Smooth muscle cell (in vitro differentiated cells): ENCODE measurements around the gene DSCAML1. TPM values are rescaled to one million over a fixed set of nuclear protein-coding genes. Genes with fewer than 3 reads are reported as not detected.

Source experiments
- DNase-seq: peaks from one replicate; lab custom pipeline; 2025; ENCODE audit not compliant: unreplicated experiment; lab: John Stamatoyannopoulos, UW
- H2AFZ ChIP-seq: fragments of 200-600 bp; sonication (generic); 2 replicates; pipeline ENCODE4 v1.6.0; 2016; ENCODE audit warnings: antibody characterized with exemption, low read depth, mild to moderate bottlenecking
- H3F3A ChIP-seq: fragments of 200-600 bp; sonication (generic); 2 replicates; pipeline ENCODE4 v1.6.0; 2017; ENCODE audit warnings: antibody characterized with exemption, low read depth
- H3K27ac ChIP-seq: fragments of 200-600 bp; sonication (generic); 2 replicates; pipeline ENCODE4 v1.5.1; 2016; ENCODE audit warnings: low read depth, mild to moderate bottlenecking
- H3K27me3 ChIP-seq: fragments of 200-600 bp; sonication (generic); 2 replicates; pipeline ENCODE4 v1.6.1; 2016; ENCODE audit warnings: low read depth, mild to moderate bottlenecking
- H3K36me3 ChIP-seq: fragments of 200-600 bp; sonication (generic); 2 replicates; pipeline ENCODE4 v1.5.1; 2016; ENCODE audit warnings: low read depth
- H3K4me1 ChIP-seq: fragments of 200-600 bp; sonication (generic); 2 replicates; pipeline ENCODE4 v1.5.1; 2016; ENCODE audit warnings: low read depth
- H3K4me2 ChIP-seq: fragments of 200-600 bp; sonication (generic); 2 replicates; pipeline ENCODE4 v1.6.0; 2016; ENCODE audit warnings: mild to moderate bottlenecking
- H3K4me3 ChIP-seq: fragments of 200-600 bp; sonication (generic); 2 replicates; pipeline ENCODE4 v1.5.1; 2016; ENCODE audit warnings: mild to moderate bottlenecking
- H3K79me2 ChIP-seq: fragments of 200-600 bp; sonication (generic); 2 replicates; pipeline ENCODE4 v1.6.0; 2016; ENCODE audit warnings: low read depth, mild to moderate bottlenecking
- H3K9ac ChIP-seq: fragments of 200-600 bp; sonication (generic); 2 replicates; pipeline ENCODE4 v1.6.0; 2016; ENCODE audit warnings: low read depth
- H3K9me3 ChIP-seq: fragments of 200-600 bp; sonication (generic); replicated peaks from 2 replicates; pipeline ENCODE4 v1.5.1; 2016; ENCODE audit warnings: low read depth
- H4K20me1 ChIP-seq: fragments of 200-600 bp; sonication (generic); 2 replicates; pipeline ENCODE4 v1.6.0; 2016; ENCODE audit warnings: low read depth
- WGBS: methylation state at CpG from one replicate; pipeline ENCODE4 v1.1.7; 2016; ENCODE audit warnings: low lambda C conversion rate; 5-methylcytosine and 5-hydroxymethylcytosine counted together
- polyA plus RNA-seq: library from polyadenylated mRNA; unstranded; fragments of >200 nt; fragmentation: Nextera tagmentation; extraction: Ambion mirVana; gene quantifications from 2 replicates; pipeline ENCODE4 v1.2.1, GENCODE V29; 2016
- total RNA-seq: library from RNA; depleted of rRNA; stranded (reverse); fragments of >200 nt; gene quantifications from 2 replicates; pipeline ENCODE4 v1.2.3, GENCODE V29; 2014
- TF ChIP-seq, protein P1 (sequence below): fragments of 200-600 bp; sonication (generic); IDR thresholded peaks from 2 replicates; pipeline ENCODE4 v1.5.1; 2017; ENCODE audit warnings: borderline replicate concordance, mild to moderate bottlenecking, antibody characterized with exemption; ENCODE audit not compliant: insufficient read depth, poor library complexity, severe bottlenecking

DSCAML1 gene
- total and polyA plus RNA-seq, 2 experiments from 2014 or later, result 0.22 TPM; not detected in 1

DNA sequence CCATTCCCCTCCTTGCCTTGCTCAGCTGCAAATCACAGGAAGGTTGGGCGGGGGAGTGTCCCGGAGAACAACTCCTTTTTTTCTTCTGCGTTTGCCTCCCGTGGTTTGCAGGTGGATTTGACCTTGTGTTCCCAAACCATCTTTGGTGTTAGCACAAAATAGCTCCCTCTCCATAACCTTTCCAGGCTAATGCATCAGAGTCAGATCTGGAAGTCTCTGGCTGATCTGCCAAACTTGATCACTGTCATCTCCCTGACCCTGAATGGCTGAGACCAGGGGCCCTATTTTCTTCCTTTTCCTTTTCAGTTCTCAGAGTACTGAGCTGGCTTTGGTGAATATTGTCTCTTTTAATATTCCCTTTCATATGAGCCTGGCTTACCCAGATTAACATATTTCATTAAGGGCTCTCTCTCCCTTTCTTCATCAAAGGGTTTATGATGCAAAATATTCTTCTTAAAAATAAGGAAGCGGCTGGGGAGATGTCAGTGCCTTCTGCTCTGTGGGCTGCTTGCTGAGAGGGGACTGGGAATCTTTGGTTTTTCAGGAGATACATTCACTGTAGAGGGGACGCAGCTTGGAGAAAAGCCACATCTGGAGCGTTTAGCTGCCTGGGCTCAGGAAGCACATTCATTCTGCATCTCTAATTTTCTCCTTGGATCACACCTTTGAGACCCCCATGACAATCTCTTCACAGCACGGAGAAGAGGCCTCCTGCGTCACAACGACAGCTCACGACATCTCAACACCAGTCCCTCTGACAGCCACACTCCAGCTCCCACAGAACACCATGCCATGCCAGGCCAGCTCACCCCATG, 321.1 kb downstream of the DSCAML1 start:
- H4K20me1 ChIP-seq, result no peaks in the 10 kb centered on the region
- no peaks in the 10 kb centered on the region for H3K79me2 ChIP-seq
- 81% methylated on average over 11 of the region's 11 CpGs for WGBS
- H3K4me1 ChIP-seq, result no peaks in the 10 kb centered on the region
- DNase-seq, result no peak
- H3K4me3 ChIP-seq, result no peak overlapping the region
- no peaks in the 10 kb centered on the region for H3K9me3 ChIP-seq
- no peaks in the 10 kb centered on the region for H3K36me3 ChIP-seq
- no peak overlapping the region for H2AFZ ChIP-seq
- H3K27ac ChIP-seq, result no peak overlapping the region
- TF ChIP-seq, protein P1, sequence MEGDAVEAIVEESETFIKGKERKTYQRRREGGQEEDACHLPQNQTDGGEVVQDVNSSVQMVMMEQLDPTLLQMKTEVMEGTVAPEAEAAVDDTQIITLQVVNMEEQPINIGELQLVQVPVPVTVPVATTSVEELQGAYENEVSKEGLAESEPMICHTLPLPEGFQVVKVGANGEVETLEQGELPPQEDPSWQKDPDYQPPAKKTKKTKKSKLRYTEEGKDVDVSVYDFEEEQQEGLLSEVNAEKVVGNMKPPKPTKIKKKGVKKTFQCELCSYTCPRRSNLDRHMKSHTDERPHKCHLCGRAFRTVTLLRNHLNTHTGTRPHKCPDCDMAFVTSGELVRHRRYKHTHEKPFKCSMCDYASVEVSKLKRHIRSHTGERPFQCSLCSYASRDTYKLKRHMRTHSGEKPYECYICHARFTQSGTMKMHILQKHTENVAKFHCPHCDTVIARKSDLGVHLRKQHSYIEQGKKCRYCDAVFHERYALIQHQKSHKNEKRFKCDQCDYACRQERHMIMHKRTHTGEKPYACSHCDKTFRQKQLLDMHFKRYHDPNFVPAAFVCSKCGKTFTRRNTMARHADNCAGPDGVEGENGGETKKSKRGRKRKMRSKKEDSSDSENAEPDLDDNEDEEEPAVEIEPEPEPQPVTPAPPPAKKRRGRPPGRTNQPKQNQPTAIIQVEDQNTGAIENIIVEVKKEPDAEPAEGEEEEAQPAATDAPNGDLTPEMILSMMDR, result no peak
- H3K4me2 ChIP-seq, result no peak overlapping the region
- peaks cover 27% of the 10 kb centered on the region for H3K27me3 ChIP-seq
- no peak overlapping the region for H3K9ac ChIP-seq
- H3F3A ChIP-seq, result no peaks in the 10 kb centered on the region

DNA sequence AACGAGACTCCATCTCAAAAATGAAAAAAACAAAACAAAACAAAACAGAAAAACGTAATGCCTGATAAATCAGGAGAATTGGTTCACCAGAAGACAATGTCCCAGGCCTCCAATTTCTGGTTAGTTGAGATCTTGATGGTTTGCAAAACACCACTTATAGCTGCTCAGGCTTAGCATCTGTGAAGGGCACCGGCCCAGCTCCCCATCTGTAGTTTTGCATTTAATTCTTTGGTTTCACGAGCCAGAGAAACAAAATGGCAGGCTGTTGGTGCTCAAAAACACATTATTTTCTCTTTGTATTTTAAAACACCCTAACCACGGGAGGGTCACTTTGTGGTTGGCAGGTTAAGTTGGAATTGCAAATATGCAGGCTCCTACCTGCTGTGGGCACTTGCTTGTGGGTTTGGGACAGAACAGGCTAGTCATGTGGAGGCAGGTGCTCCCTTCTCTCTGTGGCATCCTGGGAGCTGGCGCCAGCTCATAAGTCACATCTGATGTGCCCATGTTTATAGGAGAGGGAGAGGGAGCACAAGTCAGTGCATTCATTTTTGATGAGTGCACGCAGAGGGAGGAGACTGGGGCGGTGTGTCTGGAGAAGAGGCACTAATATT, 323.4 kb downstream of the DSCAML1 start:
- no peak overlapping the region for H2AFZ ChIP-seq
- H3K4me2 ChIP-seq, result no peak overlapping the region
- 70% methylated on average over 8 of the region's 8 CpGs for WGBS
- H3K79me2 ChIP-seq, result no peaks in the 10 kb centered on the region
- H3K9me3 ChIP-seq, result no peaks in the 10 kb centered on the region
- H3K27me3 ChIP-seq, result peaks cover 26% of the 10 kb centered on the region
- H3K36me3 ChIP-seq, result no peaks in the 10 kb centered on the region
- no peaks in the 10 kb centered on the region for H3K4me1 ChIP-seq
- H3K4me3 ChIP-seq, result no peak overlapping the region
- no peak overlapping the region for H3K9ac ChIP-seq
- no peak for DNase-seq
- no peak overlapping the region for H3K27ac ChIP-seq
- no peaks in the 10 kb centered on the region for H3F3A ChIP-seq
- H4K20me1 ChIP-seq, result no peaks in the 10 kb centered on the region
- TF ChIP-seq, protein P1, result no peak

DNA sequence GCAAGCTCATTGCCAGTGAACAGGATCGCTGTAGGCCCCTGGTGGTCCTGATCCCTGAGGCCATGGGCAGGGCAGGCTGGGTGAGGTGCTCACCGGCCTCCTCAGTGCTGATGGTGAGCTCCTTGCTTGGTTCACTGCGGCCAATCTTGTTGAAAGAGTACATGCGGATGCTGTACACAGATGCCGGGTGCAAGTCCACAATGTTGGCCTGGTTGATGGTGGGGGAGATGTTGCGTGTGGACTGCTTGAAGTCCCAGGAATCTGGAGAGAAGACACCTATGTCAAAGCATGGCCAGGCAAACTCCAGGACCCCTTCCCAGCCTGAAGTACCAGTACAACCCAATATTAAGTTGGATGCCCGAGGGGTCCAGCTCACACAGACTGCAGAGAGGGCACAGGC, 325.2 kb downstream of the DSCAML1 start:
- Histone ChIP-seq H3K79me2 (no peaks in the 10 kb centered on the region), H3K4me2 (no peak overlapping the region), H2AFZ (no peak overlapping the region), H3K27ac (no peak overlapping the region), H3K9me3 (no peaks in the 10 kb centered on the region), H3K4me3 (no peak overlapping the region), H3K36me3 (no peaks in the 10 kb centered on the region), H4K20me1 (no peaks in the 10 kb centered on the region), H3K9ac (no peak overlapping the region), H3F3A (no peaks in the 10 kb centered on the region), H3K4me1 (no peaks in the 10 kb centered on the region), H3K27me3 (peaks cover 20% of the 10 kb centered on the region)
- 85% methylated on average over 7 of the region's 7 CpGs for WGBS
- no peak for DNase-seq
- TF ChIP-seq, protein P1, result no peak
